HG03432 (cell line): ENCODE results near the gene SH3RF2.
A peak's percentile ranks its signal among the peaks of the same experiment; 100 is the strongest.
"Not testable (repeated sequence)": the region's sequence is repeated elsewhere in the genome, so short reads cannot be mapped to it uniquely, and the experiment has no call there.

Source experiments
- ATAC-seq: cut with Tn5 transposase; IDR thresholded peaks from one replicate; pipeline ENCODE4 v1.9.1; 2021; ENCODE audit warnings: mild to moderate bottlenecking, moderate library complexity; ENCODE audit not compliant: unreplicated experiment

SH3RF2 gene

GRCh38 chr5:146073239-146073900, 137.0 kb downstream of the SH3RF2 start:
- no peak for ATAC-seq

- ATAC-seq: no peak
Observed at GRCh38 chr5:146076028-146076427, 139.7 kb downstream of the SH3RF2 start.

- ATAC-seq: no peak
Observed at GRCh38 chr5:146076455-146076854, 140.1 kb downstream of the SH3RF2 start.

- no peak for ATAC-seq
Observed at GRCh38 chr5:146078566-146078965, 142.2 kb downstream of the SH3RF2 start.

- ATAC-seq: peak; percentile 42
Observed at GRCh38 chr5:146079695-146080373, 143.5 kb downstream of the SH3RF2 start.

GRCh38 chr5:146081556-146081955, 145.2 kb downstream of the SH3RF2 start:
- no peak for ATAC-seq

GRCh38 chr5:146082798-146083197, 146.4 kb downstream of the SH3RF2 start:
- ATAC-seq: peak; percentile 88

GRCh38 chr5:146084376-146084775, 148.0 kb downstream of the SH3RF2 start:
- ATAC-seq: no peak

GRCh38 chr5:146088098-146088497, 151.7 kb downstream of the SH3RF2 start:
- ATAC-seq: no peak

- no peak for ATAC-seq
Observed at GRCh38 chr5:146089287-146089686, 152.9 kb downstream of the SH3RF2 start.

- no peak for ATAC-seq
Observed at GRCh38 chr5:146091881-146092280, 155.5 kb downstream of the SH3RF2 start.

GRCh38 chr5:146098047-146098446, 161.7 kb downstream of the SH3RF2 start:
- no peak for ATAC-seq

GRCh38 chr5:146101646-146102045, 165.3 kb downstream of the SH3RF2 start:
- no peak for ATAC-seq

GRCh38 chr5:146103594-146103993, 167.2 kb downstream of the SH3RF2 start:
- no peak for ATAC-seq

GRCh38 chr5:146105477-146105876, 169.1 kb downstream of the SH3RF2 start, which contains the start of gene PLAC8L1:
PLAC8L1 (minus strand) TSS chr5:146105577; CDS start chr5:146104311, 1,266 bp downstream.
- ATAC-seq: no peak

- no peak for ATAC-seq
Observed at GRCh38 chr5:146107901-146108300, 171.5 kb downstream of the SH3RF2 start.

GRCh38 chr5:146108870-146109269, 172.5 kb downstream of the SH3RF2 start:
- ATAC-seq: not testable (repeated sequence)

GRCh38 chr5:146109379-146109778, 173.0 kb downstream of the SH3RF2 start:
- no peak for ATAC-seq

- ATAC-seq: no peak
Observed at GRCh38 chr5:146111409-146111808, 175.0 kb downstream of the SH3RF2 start.

GRCh38 chr5:146112476-146112875, 176.1 kb downstream of the SH3RF2 start:
- ATAC-seq: no peak
